ENCODE measurements around the gene NMUR1.
"Not testable (repeated sequence)": the region's sequence is repeated elsewhere in the genome, so short reads cannot be mapped to it uniquely, and the experiment has no call there.

The NMUR1 gene, protein sequence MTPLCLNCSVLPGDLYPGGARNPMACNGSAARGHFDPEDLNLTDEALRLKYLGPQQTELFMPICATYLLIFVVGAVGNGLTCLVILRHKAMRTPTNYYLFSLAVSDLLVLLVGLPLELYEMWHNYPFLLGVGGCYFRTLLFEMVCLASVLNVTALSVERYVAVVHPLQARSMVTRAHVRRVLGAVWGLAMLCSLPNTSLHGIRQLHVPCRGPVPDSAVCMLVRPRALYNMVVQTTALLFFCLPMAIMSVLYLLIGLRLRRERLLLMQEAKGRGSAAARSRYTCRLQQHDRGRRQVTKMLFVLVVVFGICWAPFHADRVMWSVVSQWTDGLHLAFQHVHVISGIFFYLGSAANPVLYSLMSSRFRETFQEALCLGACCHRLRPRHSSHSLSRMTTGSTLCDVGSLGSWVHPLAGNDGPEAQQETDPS

GRCh38 chr2:231530099-231531011 is at the start of gene NMUR1:
Gene NMUR1 (minus strand): TSS chr2:231530445. CDS start chr2:231530361, 84 bp downstream.
- DNase-seq (ENCODE audit: low read depth, low spot score) = peak; percentile 58

DNA sequence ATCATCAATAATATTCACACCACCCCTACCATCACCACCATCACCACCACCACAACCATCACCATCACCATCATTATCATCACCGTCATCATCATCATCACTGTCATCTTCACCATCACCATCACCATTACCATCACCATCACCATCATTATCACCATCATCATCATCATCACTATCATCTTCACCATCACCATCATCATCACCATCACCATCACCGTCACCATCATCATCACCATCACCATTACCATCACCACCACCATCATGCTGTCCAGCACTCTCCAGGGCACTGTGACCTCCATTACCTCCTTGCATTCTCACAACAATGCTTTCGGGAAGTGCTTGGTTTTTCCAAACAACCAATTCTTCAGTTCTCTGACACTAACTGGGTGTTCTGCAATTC is 49.3 kb upstream of the NMUR1 start:
- no peak for DNase-seq (ENCODE audit: low read depth, low spot score)

- DNase-seq (ENCODE audit: low read depth, low spot score) = not testable (repeated sequence)
Observed at GRCh38 chr2:231578655-231579054, 48.4 kb upstream of the NMUR1 start.

DNA sequence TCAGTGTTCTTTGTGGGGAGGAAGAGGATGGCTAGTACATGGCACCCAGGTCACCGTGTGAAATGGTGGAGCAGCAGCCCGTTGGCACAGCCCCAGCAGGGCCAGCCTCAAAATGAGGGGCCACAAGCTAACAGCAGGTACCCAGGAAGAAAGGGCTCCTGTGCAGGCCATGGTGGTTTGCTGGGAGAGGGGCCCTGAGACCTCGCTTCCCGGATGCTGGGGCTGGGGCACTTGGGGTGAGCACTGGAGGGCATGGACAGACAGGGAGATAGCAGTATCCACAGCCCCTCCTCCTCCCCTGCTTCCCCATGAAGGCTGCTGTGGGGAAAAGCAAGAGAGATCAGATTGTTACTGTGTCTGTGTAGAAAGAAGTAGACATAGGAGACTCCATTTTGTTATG is 46.2 kb upstream of the NMUR1 start:
- DNase-seq (ENCODE audit: low read depth, low spot score) = no peak

- no peak for DNase-seq (ENCODE audit: low read depth, low spot score)
Observed at GRCh38 chr2:231575612-231576256, 45.5 kb upstream of the NMUR1 start.

- DNase-seq (ENCODE audit: low read depth, low spot score) = no peak
Observed at GRCh38 chr2:231573698-231574421, 43.6 kb upstream of the NMUR1 start.

- no peak for DNase-seq (ENCODE audit: low read depth, low spot score)
Observed at GRCh38 chr2:231573096-231573495, 42.9 kb upstream of the NMUR1 start.

GRCh38 chr2:231571661-231572191 is 41.5 kb upstream of the NMUR1 start:
- DNase-seq (ENCODE audit: low read depth, low spot score) = no peak

- not testable (repeated sequence) for DNase-seq (ENCODE audit: low read depth, low spot score)
Observed at GRCh38 chr2:231570915-231571314, 40.7 kb upstream of the NMUR1 start.

DNA sequence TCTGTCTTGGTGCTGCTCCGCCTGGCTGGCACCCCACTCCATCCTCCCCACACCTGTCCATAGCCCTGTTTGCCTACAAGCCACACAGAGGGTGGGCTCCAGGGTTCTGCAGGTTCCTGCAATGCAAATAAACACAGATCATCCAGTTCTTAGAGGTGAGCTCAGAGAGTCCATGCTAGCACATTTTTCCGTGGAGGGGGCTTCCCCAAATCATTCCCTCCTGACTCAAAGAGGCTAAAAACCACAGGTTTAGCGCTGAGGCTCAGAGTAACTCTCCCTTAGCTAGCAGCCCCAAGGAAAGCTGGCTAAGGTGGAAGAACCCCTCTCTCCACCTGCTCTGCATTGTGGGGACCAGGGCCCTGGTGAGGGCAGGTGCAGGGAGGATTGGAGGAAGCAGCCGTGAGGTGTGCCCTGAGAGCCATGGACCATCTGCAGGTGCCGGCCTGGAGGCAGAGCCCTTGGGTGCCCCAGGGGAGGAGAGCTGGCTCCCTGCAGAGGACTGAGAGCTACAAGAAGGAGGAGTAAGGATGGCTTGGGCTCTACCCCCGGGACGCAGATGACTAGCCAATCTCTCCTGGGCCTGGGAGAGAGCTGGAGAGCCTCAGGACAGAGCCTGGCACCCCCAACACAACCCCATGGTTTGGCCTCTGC is 38.7 kb upstream of the NMUR1 start:
- no peak for DNase-seq (ENCODE audit: low read depth, low spot score)

DNA sequence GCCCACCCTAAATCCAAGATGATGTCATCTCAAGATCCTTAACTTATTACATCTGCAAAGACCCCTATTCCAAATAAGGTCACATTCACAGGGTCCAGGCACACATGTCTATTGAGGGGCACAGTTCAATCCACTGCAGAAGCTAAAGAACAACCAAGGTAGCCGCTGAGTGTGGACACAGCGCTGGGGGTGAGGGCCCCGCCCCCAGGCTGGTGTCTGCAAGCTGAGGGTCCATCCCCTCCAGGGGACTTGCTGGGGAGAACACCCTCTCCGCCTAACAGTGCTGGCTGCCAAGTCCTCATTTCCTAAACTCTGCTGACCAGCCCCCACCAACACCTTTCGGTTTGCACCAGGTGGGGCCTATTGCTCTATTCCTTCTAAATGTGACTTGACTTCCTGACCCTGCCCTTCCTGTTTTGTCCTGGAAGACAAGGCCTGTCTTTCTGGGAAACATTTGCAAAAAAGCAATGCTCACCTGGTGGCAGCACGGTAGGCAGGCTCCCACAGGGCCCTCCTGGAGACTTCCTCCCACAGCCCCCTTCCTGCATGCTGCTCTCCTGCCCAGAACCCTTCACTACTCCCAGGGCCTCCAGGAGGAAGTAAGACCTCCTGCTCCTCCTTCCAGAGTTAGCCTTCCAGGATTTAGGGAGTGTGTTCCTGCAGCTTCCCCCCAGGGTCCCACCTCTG is 38.0 kb upstream of the NMUR1 start:
- no peak for DNase-seq (ENCODE audit: low read depth, low spot score)

GRCh38 chr2:231567159-231567558 is 36.9 kb upstream of the NMUR1 start:
- DNase-seq (ENCODE audit: low read depth, low spot score) = no peak

DNA sequence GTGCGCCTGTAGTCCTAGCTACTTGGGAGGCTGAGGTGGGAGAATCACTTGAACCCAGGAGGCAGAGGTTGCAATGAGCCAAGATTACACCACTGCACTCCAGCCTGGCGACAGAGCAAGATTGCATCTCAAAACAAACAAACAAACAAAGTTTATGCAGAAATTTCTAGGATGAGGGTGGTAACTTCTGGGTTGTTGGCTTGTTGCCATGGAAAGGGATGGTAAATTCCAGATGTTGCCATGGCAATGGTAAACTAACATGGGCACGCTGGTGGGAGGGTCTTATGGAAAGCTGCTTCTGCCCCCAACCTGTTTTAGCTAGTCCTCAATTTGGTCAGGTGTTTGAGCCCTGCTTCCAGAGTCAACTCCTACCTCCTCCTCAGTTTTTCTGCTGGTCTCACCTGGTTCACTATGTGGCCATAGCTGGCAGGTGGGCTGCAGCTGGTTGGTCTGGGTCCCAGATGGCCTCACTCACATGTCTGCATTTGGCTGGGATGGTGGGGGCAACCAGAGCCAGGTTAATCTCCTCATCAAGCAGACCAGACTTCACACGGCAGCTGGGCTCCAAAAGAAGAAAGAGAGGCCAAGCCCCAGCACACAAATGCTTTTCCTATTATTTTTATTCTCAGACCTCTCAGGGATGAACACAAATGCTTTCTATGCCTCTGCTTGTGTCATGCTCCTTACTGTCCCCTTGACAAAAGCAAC is 35.8 kb upstream of the NMUR1 start:
- no peak for DNase-seq (ENCODE audit: low read depth, low spot score)

DNA sequence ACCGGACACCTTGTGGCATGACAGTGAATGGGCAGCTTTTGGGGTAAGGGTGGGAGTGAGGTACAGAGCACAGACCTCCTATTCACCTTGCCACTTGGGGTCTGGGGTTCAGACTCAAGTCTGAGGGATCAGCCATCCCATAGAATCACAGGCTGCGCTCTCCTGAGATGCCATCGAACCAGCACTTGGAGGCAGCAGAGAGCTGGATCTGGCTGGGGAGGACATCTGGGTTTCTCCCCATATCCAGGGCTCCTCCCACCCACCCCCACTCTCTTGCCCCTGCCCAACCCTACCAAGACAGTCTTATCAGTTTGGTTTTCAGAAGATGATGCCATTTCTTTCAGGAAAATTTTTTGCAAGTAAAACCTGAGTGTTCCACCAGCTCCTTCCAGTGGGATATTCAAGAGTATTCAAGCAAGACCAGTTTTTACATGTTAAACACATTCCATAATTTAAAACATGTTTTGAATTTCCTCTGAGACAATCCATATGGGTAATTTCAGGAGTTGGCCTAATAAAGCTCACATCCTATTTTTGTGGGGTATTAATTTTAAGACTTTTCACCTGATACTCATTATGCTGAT is 33.2 kb upstream of the NMUR1 start:
- DNase-seq (ENCODE audit: low read depth, low spot score) = peak; percentile 71

DNA sequence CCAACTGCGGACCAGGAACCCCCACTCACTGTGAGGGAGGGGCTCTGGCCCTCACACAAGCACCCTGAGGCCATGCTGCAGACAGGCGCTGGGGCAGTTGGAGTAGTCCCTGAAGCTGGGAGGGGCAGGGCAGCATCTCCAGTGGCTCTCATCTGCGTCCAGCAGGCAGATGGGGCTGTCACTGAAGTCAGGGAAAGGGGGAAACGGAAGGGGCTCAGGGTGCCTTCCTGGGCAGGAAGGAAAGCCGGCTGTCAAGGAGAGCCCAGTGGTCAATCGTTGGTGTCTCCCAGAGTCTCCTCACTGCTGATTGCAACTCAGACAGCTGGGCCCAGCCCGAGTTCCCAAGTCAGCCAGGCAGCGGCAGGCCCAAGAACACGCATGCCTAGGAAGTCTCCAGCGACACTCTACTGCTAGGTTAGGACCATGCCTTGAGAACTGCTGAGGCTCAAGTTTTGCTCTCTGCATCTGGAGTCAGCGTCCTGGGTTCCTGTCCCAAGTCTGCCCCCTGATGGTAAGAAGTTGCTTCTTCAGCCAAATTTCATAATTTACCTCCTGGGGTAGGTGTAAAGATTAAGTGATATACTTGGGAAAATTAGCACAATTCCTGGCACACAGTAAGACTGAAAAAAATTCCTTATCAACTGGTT is 27.4 kb upstream of the NMUR1 start:
- DNase-seq (ENCODE audit: low read depth, low spot score) = peak; percentile 82

GRCh38 chr2:231556981-231557380 is 26.7 kb upstream of the NMUR1 start:
- DNase-seq (ENCODE audit: low read depth, low spot score) = no peak

DNA sequence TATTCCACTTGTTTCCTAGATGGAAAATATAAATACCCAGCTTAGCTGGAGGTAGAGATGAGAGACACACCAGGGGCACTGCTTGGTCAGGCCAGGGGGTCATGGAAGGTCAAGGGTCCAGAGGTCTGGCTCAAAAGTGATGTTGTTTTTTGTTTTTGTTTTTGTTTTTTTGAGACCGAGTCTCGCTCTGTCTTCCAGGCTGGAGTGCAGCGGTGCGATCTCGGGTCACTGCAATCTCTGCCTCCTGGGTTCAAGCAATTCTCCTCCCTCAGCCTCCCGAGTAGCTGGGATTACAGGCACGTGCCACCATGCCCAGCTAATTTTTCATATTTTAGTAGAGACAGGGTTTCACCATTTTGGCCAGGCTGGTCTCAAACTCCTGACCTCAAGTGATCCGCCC is 26.3 kb upstream of the NMUR1 start:
- DNase-seq (ENCODE audit: low read depth, low spot score) = not testable (repeated sequence)

GRCh38 chr2:231554748-231555545 is 24.7 kb upstream of the NMUR1 start:
- DNase-seq (ENCODE audit: low read depth, low spot score) = no peak
